HUDEP-2 (cell line): ENCODE measurements around the gene VGLL4.
"Not testable (repeated sequence)": the region's sequence is repeated elsewhere in the genome, so short reads cannot be mapped to it uniquely, and the experiment has no call there.

Experiments used
- DNase-seq, 76 experiments: peaks; one replicate each; lab custom pipeline; 2025; ENCODE audit not compliant: unreplicated experiment in 76 of 76; lab: John Stamatoyannopoulos, UW

VGLL4 gene

DNA sequence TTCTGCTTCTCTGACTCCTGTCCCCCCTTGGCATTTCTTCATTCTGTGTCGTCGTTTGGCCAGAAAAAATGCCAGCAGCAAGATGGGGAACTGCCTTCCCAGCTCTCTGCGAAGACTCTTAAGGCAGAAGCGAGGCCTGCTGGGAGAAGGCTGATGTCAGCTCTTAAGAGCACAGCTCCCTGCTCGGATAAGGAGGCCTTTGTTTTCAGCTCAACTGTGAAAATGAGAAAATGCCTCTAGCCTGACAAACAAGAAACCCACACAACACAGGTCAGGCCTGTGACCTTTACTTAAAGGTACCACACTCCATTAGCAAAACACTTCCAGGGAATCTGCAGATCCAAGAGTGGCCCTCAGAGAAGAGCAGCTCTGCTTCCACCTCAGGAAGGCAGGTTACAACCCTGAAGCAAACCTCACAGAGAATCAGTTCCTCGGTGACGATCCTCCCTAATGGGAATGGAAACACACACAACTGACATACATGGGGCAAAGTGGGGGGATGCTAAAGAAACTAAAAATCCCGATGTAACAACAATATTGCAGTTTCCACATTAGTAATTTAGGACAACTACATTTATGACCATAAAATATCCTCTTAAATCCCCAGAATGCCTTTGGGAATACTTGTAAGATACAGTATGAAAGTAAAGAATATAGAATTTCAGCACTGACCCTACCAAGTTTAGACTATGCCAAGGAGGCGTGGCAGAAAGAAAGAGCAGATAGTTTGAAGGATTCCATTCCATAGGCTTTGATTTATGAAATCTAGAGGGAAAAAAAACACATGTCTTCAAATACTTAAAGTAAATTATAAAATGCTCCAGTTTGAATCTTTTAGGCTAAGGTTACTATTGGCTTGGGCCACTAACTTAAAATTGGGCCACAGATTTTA, 52.1 kb downstream of the VGLL4 start:
- DNase-seq: no peak

DNA sequence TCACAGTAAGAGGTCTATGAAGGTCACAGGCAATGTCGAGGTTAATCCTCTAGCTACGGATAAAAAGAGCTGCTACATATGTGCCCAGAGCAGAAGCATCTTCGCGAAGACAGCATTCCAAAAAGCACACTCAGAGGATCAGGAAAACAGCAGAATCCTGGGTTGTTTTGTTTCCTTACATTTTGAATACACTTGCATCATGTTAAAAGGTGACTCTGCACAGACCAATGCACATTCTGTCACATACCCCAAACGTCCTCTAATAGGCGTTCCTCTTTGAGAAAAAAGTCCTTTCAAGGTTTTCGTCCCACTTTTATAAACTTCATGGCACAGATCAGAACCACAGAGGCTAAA, 52.7 kb downstream of the VGLL4 start:
- DNase-seq: no peak

DNA sequence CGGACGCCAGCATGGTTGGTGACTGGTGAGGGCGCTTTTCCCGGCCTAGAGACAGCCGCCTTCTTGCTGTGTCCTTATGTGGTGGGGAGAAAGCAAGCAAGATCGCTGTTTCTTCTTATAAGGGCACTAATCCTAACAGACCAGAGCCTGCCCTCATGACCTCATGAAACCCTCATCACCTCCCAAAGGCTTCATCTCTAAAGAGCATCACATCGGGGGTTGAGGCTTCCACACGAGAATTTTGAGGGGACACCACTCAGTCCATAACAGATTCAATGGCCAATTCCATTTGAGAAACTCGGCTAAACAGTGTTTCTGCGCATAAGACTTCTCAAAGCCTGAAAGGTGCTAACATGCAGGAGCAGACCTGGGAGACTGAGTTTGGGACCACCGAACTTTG, 54.0 kb downstream of the VGLL4 start:
- DNase-seq: no peak

DNA sequence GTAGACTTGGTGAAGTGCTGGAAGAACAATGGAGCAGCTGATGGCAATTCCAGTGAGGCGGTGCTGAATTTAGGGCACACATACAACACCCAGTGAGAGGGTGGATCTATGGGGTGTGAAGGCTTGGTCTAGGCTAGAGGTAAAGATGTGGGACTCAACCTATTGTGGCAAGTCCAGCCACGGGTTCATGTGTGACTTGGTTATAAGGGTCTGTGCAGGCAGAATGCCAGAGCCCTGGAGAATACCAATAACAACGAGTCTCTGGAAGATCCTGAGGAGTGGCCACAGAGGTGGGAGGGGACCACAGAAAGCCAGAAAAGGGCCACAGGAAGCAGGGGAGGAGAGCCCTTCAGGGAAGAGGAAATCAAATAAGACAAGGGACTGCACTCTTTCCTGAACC, 55.0 kb downstream of the VGLL4 start:
- no peak for DNase-seq

DNA sequence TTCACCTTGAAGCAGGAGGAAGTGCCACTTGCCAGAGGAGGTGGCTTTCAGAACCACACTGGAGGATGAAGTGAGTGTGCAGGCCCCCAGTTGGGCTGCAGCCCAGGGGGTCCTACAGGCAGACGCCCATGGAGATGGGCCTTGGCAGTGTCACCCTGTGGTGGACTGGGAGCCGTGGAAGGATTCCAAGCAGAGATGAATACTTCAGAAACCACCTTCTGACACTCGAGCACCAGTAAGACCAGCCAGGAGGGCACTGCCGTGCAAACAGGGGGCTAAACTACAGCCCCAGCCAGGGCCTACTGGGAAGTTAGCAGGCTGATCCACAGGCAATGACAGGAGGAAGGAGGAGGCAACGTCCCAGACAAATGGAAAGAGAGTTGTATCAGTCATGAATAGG, 55.4 kb downstream of the VGLL4 start:
- no peak for DNase-seq

DNA sequence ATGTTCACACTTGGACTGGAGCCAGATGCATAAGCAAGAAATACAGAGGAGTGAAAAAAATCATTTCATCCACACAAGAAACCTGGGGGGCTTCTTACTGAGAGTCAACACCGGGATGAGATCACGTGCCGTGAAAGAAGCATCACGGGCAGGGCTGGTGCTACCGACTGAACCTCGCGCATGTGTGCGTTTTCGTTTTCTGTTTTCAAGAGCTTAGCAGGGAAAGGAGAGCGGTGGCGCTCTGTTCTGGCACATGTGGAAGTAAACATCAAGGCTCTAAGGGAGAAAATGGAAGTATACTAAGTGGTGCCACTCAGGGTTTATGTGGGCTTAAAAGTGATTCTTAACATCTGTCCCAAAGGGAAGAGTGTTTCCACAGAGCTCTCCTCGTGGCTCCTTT, 55.9 kb downstream of the VGLL4 start:
- no peak for DNase-seq

DNA sequence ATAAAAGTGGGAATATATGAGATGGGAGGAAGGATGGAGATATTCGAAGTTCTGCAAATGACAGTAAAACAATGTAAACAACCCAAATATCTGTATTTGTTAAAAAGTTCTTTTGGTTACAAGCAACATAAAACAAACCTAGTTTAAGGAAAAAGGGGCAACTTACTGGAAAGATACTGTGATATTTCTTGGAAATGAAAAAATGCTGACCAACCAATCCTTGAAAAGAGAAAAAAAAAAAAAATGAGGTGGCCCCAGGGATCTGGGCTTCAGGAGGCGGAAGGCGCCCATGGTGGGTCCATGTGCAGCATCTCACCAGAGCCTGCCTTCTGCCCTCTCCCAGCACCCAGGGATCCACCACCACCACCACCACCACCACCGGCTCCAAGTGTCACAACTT, 59.1 kb downstream of the VGLL4 start:
- DNase-seq: no peak

DNA sequence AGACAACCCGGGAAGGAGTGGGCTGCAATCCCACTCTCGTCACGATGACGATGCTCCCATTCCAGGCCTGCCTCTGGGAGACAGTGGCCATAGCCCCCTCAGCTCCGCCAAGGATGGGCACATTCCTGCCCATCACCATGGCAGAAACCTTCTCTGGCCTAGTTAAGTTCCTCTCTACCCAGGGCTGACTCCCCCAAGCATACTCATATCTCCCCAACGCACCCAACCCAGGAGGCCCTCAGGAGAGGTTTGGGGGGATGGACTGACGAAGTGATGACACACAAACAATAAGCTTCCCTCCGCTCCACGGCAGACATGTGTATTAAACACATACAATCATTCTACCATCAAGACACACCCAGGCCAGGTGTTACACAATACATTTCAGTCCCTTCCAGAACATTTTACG, 60.1 kb downstream of the VGLL4 start:
- DNase-seq: no peak

DNA sequence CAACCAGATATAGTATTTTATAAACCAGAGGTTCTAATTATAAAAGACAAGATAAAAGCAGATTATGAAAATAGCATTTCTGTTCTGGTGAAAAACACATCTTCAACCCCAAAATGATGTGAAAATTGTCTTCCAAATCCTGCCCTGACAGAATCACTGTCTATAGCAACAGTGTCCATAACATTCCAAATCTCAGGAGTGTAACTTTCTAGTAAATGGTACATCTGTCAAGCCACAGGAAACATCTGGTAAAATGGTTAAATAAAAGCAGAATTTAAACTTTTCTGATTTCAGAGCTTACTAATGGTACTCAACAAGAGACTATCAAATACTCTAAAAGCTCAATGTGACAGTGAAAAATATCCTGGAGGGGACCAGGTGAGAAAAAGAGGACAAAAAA, 60.5 kb downstream of the VGLL4 start:
- DNase-seq: no peak

DNA sequence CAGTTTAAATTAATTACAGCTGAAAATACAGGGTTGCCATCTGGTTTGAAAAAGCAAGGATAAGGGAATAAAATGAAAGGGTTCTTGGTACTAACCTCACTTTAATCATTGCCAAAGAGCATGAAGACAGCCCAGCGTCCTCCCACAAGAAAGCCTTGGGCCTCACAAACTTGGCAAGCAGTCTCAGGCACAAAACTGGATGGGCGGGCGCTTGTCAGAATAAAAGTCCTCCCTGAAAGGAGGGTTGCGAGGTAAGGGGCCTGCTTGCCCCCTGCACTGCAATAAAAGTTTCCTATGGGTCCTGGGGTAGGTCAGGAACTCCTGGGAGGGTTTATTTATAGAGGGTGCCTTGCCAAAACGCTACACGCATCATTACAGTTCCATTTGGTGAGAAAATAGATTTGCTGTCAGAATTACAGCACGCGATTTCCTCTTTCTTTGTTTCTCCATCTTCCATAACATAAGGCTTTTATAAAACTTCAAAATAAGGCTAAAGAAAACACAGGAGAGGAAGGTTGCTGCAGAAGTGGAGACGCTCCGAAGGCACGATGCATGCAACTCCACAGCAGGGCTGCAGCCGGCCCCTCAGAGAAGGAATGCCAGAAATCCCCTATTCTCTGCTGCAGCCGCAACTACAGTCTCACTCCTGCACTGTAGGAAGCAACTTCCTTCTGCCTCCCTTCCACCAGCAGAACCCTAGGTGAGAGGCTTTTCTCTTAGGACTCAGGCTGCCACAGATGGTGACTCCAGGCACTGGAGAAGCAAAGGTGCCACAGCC, 61.3 kb downstream of the VGLL4 start:
- peak in 18 of 76 experiments; percentile 2 to 37 (median 16) for DNase-seq

DNA sequence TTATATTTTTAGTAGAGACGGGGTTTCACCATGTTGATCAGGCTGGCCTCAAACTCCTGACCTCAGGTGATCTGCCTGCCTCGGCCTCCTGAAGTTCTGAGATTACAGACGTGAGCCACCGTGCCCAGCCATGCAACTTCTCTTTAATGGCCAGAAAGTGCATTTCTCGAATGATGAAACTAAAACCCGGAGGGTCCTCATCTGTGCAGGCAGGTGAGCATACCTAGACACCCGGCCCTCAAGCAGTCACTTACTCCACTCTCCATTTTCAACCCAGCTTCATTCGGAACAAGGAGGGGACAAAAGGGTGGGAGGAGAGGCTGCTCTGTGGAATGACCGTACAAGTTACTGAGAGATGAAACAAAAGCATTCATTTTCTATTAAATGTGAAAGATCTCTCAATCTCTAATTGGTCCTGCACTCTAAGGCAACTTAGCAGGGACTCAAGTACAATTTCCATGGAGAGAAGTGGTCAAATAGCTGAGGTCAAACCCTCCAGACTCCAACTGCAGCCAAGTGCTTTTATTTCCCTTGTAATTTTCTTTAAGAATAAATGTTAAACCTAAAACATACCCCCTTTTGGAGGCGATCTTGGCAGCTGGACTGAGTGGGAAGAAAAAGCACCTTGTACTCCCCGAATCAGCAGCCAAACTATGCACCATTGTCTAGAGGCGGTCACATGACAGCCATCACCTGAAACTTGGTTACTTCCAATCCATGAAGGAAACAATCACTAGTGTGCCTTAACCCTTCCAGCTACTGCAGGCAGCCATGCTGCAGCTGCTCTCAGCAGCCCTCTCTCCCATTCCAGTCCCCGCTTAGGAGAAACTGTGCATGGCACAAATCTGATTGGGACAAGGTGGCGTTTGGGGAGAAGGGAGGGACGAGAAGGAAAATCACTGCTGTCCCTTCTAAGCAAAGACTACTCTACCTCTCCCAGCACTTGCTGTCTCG, 62.2 kb downstream of the VGLL4 start:
- no peak for DNase-seq

DNA sequence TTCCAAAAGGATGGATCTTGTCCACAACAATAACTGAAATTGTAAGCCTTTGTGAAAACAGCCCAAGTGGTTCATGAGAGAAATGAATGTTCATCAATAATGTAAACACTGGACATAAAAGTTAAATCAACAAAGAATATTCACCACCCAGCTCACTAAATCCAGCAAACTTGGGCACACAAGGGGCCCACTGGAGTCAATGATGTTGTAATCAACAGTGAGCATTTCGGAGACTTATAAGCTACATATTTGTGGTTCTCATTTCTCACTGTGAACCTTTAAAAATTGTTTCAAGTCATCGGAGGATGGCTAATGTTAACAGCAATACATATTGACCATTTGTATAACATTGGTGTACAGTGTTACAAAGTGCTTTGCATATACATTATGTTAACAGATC, 63.1 kb downstream of the VGLL4 start:
- DNase-seq: no peak

DNA sequence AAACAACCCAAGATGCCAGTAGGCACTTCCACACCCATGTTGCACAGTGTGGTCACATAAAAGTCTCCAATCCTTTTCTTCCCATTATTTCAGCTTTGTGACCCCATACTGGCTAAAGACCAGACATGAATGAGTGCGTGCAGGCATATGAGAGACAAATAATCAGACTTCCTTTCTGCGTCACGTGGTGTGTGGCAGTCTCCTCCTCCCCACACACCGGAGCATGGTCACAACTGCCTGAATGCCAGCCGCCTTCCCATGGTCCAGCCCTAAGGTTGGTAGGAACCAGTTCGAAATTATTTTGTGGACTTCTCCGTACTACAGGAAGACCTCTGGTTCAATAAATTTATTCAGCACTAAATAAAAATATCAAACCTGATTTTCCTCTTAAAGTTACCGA, 65.5 kb downstream of the VGLL4 start:
- no peak for DNase-seq

DNA sequence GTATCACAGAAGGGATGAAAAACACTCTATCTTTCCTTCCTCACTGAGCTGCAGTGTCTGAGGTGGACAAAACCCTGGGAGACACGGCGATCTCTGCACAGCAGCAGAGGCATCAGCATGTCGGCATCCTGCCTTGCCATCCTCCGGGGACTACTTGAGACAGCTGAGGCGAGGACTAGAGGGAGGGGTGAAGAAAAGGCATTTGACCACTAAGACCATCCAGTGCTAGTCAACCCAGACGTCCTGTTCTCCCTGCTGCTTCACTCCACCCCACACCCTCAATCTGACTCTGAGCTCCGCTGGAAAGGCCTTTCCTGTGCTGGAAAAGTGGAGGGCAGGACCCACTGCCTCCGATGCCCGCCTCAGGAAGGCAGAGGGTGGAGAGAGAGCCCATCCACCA, 67.3 kb downstream of the VGLL4 start:
- DNase-seq: no peak

DNA sequence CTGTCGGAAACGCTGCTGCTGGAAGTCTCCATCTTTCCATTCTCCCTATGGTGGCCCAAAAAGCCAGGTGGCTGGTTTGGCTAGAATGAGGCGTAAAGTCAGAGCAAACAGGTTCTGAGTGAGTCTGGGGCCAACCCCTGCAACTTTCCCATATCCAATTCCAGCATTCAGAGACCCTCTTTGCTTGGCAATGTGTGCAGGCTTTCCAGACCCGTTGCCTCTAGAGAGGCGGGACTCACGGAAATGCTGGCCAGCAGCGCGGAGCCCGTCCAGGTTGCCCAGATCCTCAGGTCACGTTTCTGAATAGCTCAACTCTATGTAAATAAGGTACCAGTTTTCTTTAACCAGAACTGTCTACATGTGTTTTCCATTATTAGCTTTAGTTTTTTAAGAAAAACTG, 68.0 kb downstream of the VGLL4 start:
- DNase-seq: no peak

DNA sequence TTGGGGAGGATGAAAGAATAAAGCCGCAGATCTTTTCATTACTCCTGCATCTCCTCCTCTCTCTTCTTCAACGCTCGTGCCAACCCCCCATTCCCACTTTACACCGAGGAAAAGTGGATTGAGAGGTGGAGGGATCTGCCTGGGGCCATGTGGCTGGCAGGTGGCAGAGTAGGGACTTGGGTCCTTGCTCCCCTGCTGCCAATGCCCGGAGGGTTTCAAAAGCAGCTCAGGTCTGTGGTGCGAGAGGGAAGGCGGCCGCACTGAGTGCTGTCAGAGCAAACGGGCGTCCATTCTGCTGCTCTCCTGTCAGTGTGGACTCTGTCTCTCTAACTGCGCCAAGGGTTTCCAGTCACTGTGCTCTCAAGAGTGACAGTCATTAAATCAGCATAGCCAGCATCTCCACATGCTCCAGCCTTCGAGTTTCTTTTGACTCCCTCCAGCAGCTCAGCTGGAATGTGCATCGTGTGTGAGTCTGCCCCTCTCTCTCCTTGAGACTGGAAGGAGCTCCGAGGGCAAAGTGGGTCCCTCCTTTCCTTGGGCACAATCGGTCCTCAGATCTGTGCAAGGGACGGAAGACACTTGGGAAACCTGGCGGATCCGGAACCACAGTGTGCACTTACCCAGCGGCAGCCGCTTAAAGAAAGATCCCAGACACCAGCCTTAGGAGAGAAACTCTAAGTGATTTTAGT, 68.6 kb downstream of the VGLL4 start:
- no peak for DNase-seq

DNA sequence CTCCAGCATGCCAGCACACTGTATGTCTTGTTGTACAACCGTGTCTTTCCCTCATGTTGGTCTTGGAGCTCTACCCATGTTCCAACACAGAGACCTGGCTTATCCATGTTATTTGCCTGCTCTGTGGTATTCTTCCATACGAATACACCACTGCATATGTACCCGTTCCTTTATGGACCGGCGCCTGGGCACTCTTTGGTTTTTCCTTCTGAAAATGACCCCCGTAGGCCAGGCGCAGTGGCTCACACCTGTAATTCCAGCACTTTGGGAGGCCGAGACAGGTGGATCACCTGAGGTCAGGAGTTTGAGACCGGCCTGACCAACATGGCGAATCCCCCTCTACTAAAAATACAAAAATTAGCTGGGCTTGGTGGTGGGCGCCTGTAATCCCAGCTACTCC, 71.1 kb downstream of the VGLL4 start:
- not testable (repeated sequence) for DNase-seq

DNA sequence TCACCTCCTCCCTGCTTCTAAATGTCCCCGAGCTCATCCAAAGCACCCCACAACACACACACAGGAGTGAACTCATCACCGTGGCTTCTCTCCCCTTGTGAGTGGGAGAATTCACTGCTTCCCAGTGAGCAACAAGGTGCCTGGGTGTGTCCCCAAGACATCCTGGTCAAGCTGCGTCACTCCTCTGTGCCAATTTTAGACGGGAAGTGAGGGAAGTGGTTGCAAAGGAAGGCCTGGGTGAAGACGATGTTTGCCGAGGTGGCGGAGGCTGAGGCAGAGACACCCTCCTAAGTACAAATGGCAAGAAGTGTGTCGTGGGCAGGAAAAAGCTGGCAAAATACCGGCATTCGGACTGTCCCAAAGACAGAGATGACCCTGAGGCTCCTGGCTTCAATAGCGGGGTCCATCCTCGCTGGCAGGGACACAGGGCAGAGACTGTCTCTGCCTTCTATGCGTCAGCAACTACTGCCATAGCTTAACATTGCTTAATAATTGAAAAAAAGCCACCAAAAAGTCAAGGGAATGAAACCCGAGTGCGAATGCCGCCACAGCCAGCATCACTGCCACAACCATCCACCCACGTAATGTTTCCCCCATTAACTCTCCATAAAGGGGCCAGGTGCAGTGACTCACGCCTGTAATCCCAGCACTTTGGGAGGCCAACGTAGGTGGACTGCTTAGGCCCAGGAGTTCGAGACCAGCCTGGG, 72.8 kb downstream of the VGLL4 start:
- no peak for DNase-seq

DNA sequence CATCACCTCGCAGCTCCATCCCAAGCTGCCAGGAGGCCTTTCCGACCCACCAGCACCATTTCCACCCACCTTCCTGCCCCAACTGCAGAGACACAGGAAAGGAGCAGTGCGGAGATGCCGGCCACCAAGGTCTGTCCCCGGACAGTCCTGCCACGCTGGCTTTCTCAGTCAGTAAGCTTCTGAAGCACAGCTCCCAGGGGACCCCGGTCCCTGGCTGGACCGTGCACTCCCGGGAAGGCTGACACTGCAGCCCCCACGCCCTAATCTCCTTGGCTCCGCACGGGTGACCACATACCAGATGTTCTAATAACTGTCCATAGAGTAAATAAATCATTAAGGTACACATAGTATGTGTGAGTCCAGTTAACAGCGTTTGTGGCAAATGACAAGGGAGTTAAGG, 73.5 kb downstream of the VGLL4 start:
- DNase-seq: no peak
